Suprapubic skin (tissue), 3 donors: ENCODE results near the gene PPY.
"Not testable (repeated sequence)": the region's sequence is repeated elsewhere in the genome, so short reads cannot be mapped to it uniquely, and the experiment has no call there.

Experiments used
- CTCF ChIP-seq, 2 donors: fragments of 200-600 bp in 1 of 2; fragments of 450-650 bp in 1 of 2; sonication (generic) in 1 of 2; IDR thresholded peaks; one replicate each; pipeline ENCODE4 v1.5.1; 2016 to 2019; ENCODE audit warnings: antibody characterized with exemption in 2 of 2, mild to moderate bottlenecking in 1 of 2, moderate library complexity in 1 of 2
- POLR2A ChIP-seq, 2 donors: fragments of 450-650 bp; IDR thresholded peaks; one replicate each; pipeline ENCODE4 v1.6.1; 2017; ENCODE audit warnings: antibody characterized with exemption in 2 of 2, mild to moderate bottlenecking in 2 of 2, moderate library complexity in 2 of 2

GRCh38 chr17:43961292-43961691, 19.0 kb upstream of the PPY start:
- not testable (repeated sequence) for TF ChIP-seq CTCF, POLR2A (IDR thresholded peaks at IDR 0.05)
